Measurements from ENCODE around the gene DLL3. TPM values are rescaled to one million over a fixed set of nuclear protein-coding genes. Genes with fewer than 3 reads are reported as not detected.
A peak's percentile ranks its signal among the peaks of the same experiment; 100 is the strongest.
"Not testable (repeated sequence)": the region's sequence is repeated elsewhere in the genome, so short reads cannot be mapped to it uniquely, and the experiment has no call there.

DLL3 gene
- polyA plus RNA-seq, 2 of the 4 experiments (the other 2 are of a cell fraction), result 6.7 to 6.8 TPM

DNA sequence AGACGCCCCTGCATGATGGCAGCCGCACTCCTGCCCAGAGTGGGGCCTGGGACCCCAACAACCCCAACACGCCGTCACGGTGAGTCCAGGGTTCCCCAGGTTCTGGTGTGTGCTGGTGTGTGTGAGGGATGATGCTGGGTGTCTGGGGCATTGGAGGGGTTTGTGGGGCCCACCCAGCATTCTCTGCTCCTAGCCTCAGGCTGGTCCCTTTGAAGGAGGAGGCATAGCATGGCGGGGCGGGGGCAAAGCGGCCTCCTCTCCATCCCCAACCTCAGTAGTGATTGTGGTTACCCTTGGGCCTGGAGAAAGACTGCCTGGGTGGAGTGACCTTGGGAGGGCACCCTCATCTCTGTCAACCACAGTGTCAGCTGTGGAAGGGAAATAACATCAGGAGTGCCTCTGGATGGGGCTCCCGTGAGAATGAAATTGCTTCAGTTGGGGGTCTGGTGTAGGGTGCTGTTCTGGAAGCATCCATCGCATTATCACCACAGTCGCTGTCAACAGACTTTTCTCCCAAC, 25.2 kb upstream of the DLL3 start (continued):
- TF ChIP-seq CHD2 (IDR thresholded peaks at IDR 0.05; ENCODE audit: low read length, partially characterized antibody) (no peak), TFCP2L1 (CRISPR knock-in tag; IDR thresholded peaks at IDR 0.05) (no peak), HEYL (CRISPR knock-in tag; IDR thresholded peaks at IDR 0.05) (no peak), ZSCAN20 (CRISPR knock-in tag; IDR thresholded peaks at IDR 0.05) (no peak), MYC (IDR thresholded peaks at IDR 0.05; ENCODE audit: borderline replicate concordance, low read length) (no peak)
- TF ChIP-seq, protein P1, sequence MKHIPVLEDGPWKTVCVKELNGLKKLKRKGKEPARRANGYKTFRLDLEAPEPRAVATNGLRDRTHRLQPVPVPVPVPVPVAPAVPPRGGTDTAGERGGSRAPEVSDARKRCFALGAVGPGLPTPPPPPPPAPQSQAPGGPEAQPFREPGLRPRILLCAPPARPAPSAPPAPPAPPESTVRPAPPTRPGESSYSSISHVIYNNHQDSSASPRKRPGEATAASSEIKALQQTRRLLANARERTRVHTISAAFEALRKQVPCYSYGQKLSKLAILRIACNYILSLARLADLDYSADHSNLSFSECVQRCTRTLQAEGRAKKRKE (CRISPR knock-in tag; IDR thresholded peaks at IDR 0.05; ENCODE audit: low read depth), result no peak

DNA sequence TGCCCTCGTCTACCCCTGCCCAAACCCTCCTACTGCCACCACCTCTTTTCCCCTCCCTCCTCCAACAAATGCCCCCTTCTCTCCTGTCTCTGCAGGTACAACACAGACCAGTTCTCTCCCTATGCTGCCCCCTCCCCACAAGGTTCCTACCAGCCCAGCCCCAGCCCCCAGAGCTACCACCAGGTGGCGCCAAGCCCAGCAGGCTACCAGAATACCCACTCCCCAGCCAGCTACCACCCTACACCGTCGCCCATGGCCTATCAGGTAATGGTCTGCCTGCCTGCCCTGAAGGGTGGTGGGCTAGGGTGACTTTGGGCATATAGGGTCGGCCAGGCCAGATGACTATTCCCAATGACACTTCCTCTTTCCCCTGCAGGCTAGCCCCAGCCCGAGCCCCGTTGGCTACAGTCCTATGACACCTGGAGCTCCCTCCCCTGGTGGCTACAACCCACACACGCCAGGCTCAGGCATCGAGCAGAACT, 24.6 kb upstream of the DLL3 start:
- TF ChIP-seq RARB (CRISPR knock-in tag; IDR thresholded peaks at IDR 0.05) (no peak), SMC3 (IDR thresholded peaks at IDR 0.05) (peak; percentile 90), HOXB13 (CRISPR knock-in tag; IDR thresholded peaks at IDR 0.05; ENCODE audit: low read depth) (no peak), ZFP36 (IDR thresholded peaks at IDR 0.05; ENCODE audit: borderline replicate concordance, partially characterized antibody) (no peak), NPAS2 (CRISPR knock-in tag; IDR thresholded peaks at IDR 0.05; ENCODE audit: borderline replicate concordance) (no peak), RAD21 (conservative IDR thresholded peaks at IDR 0.05 in 1 of 2, IDR thresholded peaks at IDR 0.05 in 1 of 2) (peak; percentile 61 to 69; a peak in 4 of 5 replicates)
- TF ChIP-seq, protein P2, sequence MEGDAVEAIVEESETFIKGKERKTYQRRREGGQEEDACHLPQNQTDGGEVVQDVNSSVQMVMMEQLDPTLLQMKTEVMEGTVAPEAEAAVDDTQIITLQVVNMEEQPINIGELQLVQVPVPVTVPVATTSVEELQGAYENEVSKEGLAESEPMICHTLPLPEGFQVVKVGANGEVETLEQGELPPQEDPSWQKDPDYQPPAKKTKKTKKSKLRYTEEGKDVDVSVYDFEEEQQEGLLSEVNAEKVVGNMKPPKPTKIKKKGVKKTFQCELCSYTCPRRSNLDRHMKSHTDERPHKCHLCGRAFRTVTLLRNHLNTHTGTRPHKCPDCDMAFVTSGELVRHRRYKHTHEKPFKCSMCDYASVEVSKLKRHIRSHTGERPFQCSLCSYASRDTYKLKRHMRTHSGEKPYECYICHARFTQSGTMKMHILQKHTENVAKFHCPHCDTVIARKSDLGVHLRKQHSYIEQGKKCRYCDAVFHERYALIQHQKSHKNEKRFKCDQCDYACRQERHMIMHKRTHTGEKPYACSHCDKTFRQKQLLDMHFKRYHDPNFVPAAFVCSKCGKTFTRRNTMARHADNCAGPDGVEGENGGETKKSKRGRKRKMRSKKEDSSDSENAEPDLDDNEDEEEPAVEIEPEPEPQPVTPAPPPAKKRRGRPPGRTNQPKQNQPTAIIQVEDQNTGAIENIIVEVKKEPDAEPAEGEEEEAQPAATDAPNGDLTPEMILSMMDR (IDR thresholded peaks at IDR 0.05), result peak; percentile 97
- TF ChIP-seq, protein P3, sequence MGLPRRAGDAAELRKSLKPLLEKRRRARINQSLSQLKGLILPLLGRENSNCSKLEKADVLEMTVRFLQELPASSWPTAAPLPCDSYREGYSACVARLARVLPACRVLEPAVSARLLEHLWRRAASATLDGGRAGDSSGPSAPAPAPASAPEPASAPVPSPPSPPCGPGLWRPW (IDR thresholded peaks at IDR 0.05), result no peak
- H3K4me2 ChIP-seq, result no peak overlapping the region
- WGBS (ENCODE audit: missing lambda C conversion rate), result 50% methylated on average over 9 of the region's 9 CpGs
- ChIA-PET CTCF (interaction anchor here (0.6 to 21.9 kb wide), 33 partner anchors 11 to 1321 kb away, joined by 3 to 305 read pairs (median 5); partner anchors contain the start of genes DLL3, EID2, EID2B and PLEKHG2), POLR2A (interaction anchor here (1.6 kb wide), 1 partner anchor 38 kb away, joined by 13 read pairs; the partner anchor contains the start of gene RPS16)
- H3K27ac ChIP-seq, result no peak overlapping the region
- ATAC-seq (peak; percentile 58 to 87; a peak in 5 of 6 replicates), DNase-seq (ENCODE audit: low read depth in 1 of 2, low spot score in 1 of 2) (peak; percentile 64 to 89), FAIRE-seq (peak; percentile 49)
- H3K4me3 ChIP-seq, result no peak overlapping the region
- H3K4me1 ChIP-seq, result peaks cover 13% of the 10 kb centered on the region
- no peaks in the 10 kb centered on the region for H3K9me3 ChIP-seq

DNA sequence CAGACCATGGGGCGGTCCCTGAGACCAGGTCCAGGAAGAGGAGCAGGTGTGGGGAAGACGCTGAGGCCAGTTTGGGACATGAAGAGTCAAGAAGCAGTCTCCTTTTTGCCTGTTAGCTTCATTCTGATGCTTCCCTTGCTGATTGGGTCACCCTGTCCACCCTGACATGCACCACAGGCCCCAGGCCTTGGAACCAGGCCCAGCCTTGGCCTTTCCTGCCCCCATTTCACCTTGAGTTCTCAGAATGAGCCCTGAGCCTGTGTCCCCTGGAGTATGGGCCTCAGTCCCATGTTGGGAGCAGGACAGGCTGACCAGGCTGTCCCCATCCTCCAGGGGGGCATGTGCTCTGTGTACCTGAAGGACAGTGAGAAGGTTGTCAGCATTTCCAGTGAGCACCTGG, 23.0 kb upstream of the DLL3 start:
- CTCF ChIA-PET, result interaction anchor here (0.6 to 21.9 kb wide), 20 partner anchors 10 to 1229 kb away, joined by 3 to 305 read pairs (median 16); partner anchors contain the start of genes DLL3, EID2, EID2B and PLEKHG2
- WGBS (ENCODE audit: missing lambda C conversion rate), result 94% methylated on average over 2 of the region's 2 CpGs
- Histone ChIP-seq H3K4me2 (no peak overlapping the region), H3K27ac (no peak overlapping the region), H3K4me3 (no peak overlapping the region), H3K4me1 (peaks cover 5% of the 10 kb centered on the region; the same call in 2 of the 3 replicates), H3K9me3 (no peaks in the 10 kb centered on the region)
- TF ChIP-seq FOXS1 (CRISPR knock-in tag; IDR thresholded peaks at IDR 0.05) (no peak), NFE2L2 (conservative IDR thresholded peaks at IDR 0.05; ENCODE audit: low read length) (no peak), HDAC2 (IDR thresholded peaks at IDR 0.05) (no peak), CHD2 (IDR thresholded peaks at IDR 0.05; ENCODE audit: low read length, partially characterized antibody) (no peak)
- POLR2A ChIA-PET, result interaction anchor here (0.6 to 1.5 kb wide), 3 partner anchors 40 to 582 kb away, joined by 3 to 4 read pairs (median 3); partner anchors contain the start of gene RPS16
- DNase-seq (ENCODE audit: low read depth in 1 of 2, low spot score in 1 of 2) (no peak), ATAC-seq (no peak), FAIRE-seq (no peak)

DNA sequence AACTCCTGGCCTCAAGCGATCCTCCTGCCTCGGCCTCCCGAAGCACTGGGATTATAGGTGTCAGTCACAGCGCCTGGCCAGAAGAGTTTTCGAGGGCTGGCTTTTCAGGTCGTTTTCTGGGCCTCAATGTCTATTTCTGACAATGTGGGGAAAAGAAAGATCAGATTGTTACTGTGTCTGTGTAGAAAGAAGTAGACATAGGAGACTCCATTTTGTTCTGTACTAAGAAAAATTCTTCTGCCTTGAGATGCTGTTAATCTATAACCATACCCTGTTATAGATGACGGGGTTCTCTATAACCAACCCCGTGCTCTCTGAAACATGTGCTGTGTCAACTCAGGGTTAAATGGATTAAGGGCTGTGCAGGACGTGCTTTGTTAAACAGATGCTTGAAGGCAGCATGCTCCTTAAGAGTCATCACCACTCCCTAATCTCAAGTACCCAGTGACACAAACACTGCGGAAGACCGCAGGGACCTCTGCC, 19.4 kb upstream of the DLL3 start:
- H3K4me2 ChIP-seq; H3K4me3 ChIP-seq; H3K9me3 ChIP-seq; H3K27ac ChIP-seq; DNase-seq (ENCODE audit: low read depth in 1 of 2, low spot score in 1 of 2); ATAC-seq: not testable (repeated sequence)
- CTCF ChIA-PET, result interaction anchor here (8.4 to 16.6 kb wide), 2 partner anchors 17 to 39 kb away, joined by 73 to 305 read pairs; partner anchors contain the start of gene DLL3
- peaks cover 15% of the 10 kb centered on the region for H3K4me1 ChIP-seq
- 85% methylated on average over 11 of the region's 11 CpGs for WGBS (ENCODE audit: missing lambda C conversion rate)
- FAIRE-seq, result peak; percentile 28
- POLR2A ChIA-PET, result interaction anchor here (1.0 kb wide), 1 partner anchor 11 kb away, joined by 6 read pairs; no protein-coding TSS in a partner anchor
